Measurements from ENCODE around the gene ARHGAP15. TPM values are rescaled to one million over a fixed set of nuclear protein-coding genes. Genes with fewer than 3 reads are reported as not detected.

Gene ARHGAP15
- total RNA-seq, 4 donors from 2014 or later, result 1.7 to 16.8 (median 3.7) TPM

DNA sequence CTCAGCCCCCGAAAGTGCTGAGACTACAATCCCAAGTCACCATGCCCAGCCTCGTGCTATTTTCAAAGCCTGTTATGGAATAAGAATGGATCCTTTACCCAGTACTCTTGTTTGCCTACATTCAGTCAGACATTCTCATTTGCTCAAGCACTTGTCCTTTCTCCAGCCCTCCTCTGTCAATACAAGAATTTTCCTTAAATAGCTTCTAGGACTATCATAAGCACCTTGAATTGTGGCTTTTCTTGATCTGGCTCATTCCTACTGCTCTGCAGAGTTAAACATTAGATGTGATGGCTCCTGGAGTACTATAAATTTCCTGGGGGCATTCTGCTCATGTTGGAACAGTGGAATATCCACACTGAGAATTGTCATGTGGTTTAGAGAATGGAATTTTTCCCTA is 506.1 kb downstream of the ARHGAP15 start:
- TF ChIP-seq, protein P1, sequence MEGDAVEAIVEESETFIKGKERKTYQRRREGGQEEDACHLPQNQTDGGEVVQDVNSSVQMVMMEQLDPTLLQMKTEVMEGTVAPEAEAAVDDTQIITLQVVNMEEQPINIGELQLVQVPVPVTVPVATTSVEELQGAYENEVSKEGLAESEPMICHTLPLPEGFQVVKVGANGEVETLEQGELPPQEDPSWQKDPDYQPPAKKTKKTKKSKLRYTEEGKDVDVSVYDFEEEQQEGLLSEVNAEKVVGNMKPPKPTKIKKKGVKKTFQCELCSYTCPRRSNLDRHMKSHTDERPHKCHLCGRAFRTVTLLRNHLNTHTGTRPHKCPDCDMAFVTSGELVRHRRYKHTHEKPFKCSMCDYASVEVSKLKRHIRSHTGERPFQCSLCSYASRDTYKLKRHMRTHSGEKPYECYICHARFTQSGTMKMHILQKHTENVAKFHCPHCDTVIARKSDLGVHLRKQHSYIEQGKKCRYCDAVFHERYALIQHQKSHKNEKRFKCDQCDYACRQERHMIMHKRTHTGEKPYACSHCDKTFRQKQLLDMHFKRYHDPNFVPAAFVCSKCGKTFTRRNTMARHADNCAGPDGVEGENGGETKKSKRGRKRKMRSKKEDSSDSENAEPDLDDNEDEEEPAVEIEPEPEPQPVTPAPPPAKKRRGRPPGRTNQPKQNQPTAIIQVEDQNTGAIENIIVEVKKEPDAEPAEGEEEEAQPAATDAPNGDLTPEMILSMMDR (IDR thresholded peaks at IDR 0.05), result no peak
- no peak for TF ChIP-seq POLR2A (IDR thresholded peaks at IDR 0.05)
- Histone ChIP-seq H3K4me3 (no peak overlapping the region), H3K4me1 (no peaks in the 10 kb centered on the region), H3K27me3 (no peaks in the 10 kb centered on the region), H3K36me3 (no peaks in the 10 kb centered on the region), H3K9me3 (peaks cover 0 to 5% (median 0%) of the 10 kb centered on the region in 3 donors), H3K27ac (no peak overlapping the region)
- intact Hi-C loops (cut with DNase I), result no loop called here
- DNase-seq, result no peak
- WGBS, 2 donors, result 29 to 69% methylated on average over 1 to 2 of the region's 2 CpGs

DNA sequence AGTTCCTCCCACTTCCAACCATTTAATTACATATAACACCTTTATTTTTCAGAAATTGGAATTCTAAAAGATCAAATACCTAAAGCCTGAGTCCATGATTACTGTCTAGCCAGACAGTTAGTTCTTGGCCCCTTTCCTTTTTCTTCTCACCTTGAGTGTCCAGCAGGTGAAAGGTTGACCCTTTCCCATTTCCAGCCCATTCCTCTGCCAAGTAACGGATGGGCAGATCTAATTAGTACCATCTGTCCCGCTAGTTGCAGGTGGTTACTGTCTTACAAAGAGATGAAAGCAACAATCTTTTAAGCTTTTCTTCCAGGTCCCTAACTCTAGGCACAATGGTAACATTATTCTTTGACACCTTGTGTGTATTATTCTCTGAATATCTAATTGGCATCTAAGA is 506.7 kb downstream of the ARHGAP15 start:
- no peaks in the 10 kb centered on the region for H3K27me3 ChIP-seq
- DNase-seq, result no peak
- WGBS, 2 donors, result 89 to 91% methylated on average over 2 of the region's 2 CpGs
- peaks cover 0 to 5% (median 0%) of the 10 kb centered on the region in 3 donors for H3K9me3 ChIP-seq
- TF ChIP-seq, protein P1 (IDR thresholded peaks at IDR 0.05), result no peak
- no peak for TF ChIP-seq POLR2A (IDR thresholded peaks at IDR 0.05)
- intact Hi-C loops (cut with DNase I), result no loop called here
- H3K27ac ChIP-seq, result no peak overlapping the region
- H3K36me3 ChIP-seq, result no peaks in the 10 kb centered on the region
- H3K4me1 ChIP-seq, result no peaks in the 10 kb centered on the region
- no peak overlapping the region for H3K4me3 ChIP-seq

DNA sequence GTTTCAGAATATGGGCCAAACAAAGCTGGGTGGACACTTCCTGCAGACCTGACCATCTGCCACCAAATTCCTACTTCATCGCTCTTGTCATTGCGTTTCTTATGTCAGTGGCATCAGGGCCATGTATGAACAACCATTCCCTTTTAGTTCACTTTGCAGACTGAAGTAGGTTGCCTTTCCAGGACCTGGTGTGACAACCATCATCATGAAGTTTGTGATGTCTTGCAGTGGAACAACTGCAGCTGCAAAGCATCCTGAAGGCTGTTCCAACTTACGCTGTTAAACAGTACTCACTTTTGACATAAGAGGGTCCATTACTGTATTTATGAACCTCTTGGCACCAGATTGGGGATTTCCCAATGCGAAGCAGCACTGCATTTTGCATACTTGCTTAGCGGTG is 511.6 kb downstream of the ARHGAP15 start:
- Histone ChIP-seq H3K9me3 (peaks cover 0 to 5% (median 0%) of the 10 kb centered on the region in 3 donors), H3K4me3 (no peak overlapping the region), H3K27ac (no peak overlapping the region), H3K27me3 (no peaks in the 10 kb centered on the region), H3K4me1 (no peaks in the 10 kb centered on the region), H3K36me3 (no peaks in the 10 kb centered on the region)
- TF ChIP-seq, protein P1 (IDR thresholded peaks at IDR 0.05), result no peak
- no peak for TF ChIP-seq POLR2A (IDR thresholded peaks at IDR 0.05)
- no peak for DNase-seq
- 79 to 90% methylated on average over 5 of the region's 5 CpGs for WGBS, 2 donors
- intact Hi-C loops (cut with DNase I), result no loop called here

DNA sequence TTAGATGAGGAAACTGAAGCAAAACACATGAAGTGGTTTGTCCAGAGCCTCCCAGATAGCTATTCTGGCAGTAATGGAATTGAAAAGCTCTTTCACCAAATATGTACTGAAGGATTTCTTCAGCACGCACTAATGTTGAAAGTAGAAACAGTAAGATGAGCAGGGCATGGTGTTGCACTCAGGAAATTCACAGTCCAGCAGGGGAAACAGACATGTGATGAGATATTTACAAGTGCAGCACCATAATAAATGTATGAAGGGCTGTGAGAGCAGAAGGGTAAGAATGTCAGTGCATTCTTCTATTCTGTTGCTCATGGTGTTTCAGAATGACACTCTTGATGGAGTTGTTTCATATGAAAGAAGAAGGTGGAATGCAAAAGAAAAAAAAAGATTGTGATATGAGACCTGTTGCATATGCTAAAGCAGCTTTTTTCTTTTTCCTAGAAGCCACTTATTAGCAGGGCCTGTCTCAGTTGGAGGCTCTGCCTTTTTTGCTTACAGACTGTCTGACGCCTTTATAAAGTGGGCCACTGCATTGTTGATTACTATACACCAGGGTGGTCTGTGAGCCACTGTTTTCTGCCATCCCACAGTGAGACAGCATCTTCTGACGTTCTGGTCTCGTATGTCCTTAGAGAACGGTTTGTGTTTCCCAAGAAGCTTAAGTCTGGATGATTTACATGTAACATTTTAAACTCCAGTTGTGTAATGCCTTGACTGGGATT is 516.9 kb downstream of the ARHGAP15 start:
- Histone ChIP-seq H3K9me3 (no peaks in the 10 kb centered on the region), H3K27ac (no peak overlapping the region), H3K4me1 (no peaks in the 10 kb centered on the region), H3K36me3 (no peaks in the 10 kb centered on the region), H3K27me3 (no peaks in the 10 kb centered on the region), H3K4me3 (no peak overlapping the region)
- 62 to 67% methylated on average over 5 of the region's 5 CpGs for WGBS, 2 donors
- DNase-seq, result no peak
- intact Hi-C loops (cut with DNase I), result no loop called here
- TF ChIP-seq, protein P1 (IDR thresholded peaks at IDR 0.05), result no peak
- TF ChIP-seq POLR2A (IDR thresholded peaks at IDR 0.05), result no peak

DNA sequence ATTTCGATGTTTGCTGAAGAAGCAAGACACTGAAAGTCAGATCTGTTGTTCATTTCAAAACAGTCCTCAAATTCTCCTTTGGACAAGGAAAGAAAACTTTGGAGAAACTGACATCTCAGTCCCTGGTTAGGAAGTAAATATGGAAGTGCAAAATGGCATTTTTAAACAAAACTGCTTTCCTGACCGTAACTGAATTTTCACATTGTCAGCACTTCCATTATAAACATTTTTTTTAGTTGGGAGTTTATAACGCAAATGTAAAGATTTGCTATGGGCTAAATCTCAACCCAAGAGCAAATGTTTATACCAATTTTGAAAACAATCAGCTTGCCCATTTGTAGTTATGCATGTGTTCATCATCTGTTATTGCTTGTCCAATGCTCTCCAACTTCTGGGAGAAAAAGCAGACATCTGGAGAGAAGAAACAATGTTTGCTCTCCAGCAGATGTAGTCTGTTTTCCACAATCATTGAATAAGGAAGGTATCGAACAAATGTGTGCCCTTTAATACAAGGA is 520.1 kb downstream of the ARHGAP15 start:
- H3K36me3 ChIP-seq, result no peaks in the 10 kb centered on the region
- no peaks in the 10 kb centered on the region for H3K27me3 ChIP-seq
- 78 to 81% methylated on average over 4 of the region's 4 CpGs for WGBS, 2 donors
- TF ChIP-seq, protein P1 (IDR thresholded peaks at IDR 0.05), result no peak
- no peak for TF ChIP-seq POLR2A (IDR thresholded peaks at IDR 0.05)
- no peak overlapping the region for H3K4me3 ChIP-seq
- H3K4me1 ChIP-seq, result no peaks in the 10 kb centered on the region
- intact Hi-C loops (cut with DNase I), result no loop called here
- no peak overlapping the region for H3K27ac ChIP-seq
- DNase-seq, result no peak
- H3K9me3 ChIP-seq, result no peaks in the 10 kb centered on the region

All from esophagus squamous epithelium (tissue), 5 donors.